K562 (cell line): ENCODE data around the gene GALNT12. TPM values are rescaled to one million over a fixed set of nuclear protein-coding genes. Genes with fewer than 3 reads are reported as not detected.
A peak's percentile ranks its signal among the peaks of the same experiment; 100 is the strongest.

Experiments
- ATAC-seq: fragments of 200-7000 bp; cut with Tn5 transposase; 3 replicates; pipeline ENCODE4 v1.9.1; 2020; ENCODE audit warnings: moderate library complexity
- BruUV-seq: library from RNA; stranded (reverse); fragments of 400-500 nt; replicated peaks from 2 replicates; lab custom pipeline; 2021; lab: Mats Ljungman, UMichigan
- CTCF ChIA-PET: fragments of 300-600 bp; formaldehyde crosslinking; extraction: SDS; loops from one replicate; lab custom pipeline; 2021; ENCODE audit warnings: low intra/inter-chr PET ratio; lab: Yijun Ruan, JAX
- POLR2A ChIA-PET: fragments of 300-600, 350-650 bp; sonication (Branson Sonifier 250); formaldehyde crosslinking; extraction: SDS; loops from one replicate; lab custom pipeline; 2021; ENCODE audit warnings: antibody characterized with exemption, inconsistent platforms; lab: Yijun Ruan, JAX
- DNase-seq, 4 experiments: peaks; one replicate each; pipeline versions ENCODE4 v3.0.0 to v3.0.0-alpha.2; 2011 to 2018; ENCODE audit warnings: low spot score in 3 of 4, mixed read lengths in 3 of 4; ENCODE audit errors: extremely low read depth in 1 of 4
- FAIRE-seq: peaks from 2 replicates; lab custom pipeline; 2011; peaks lifted over from hg19 to GRCh38; lab: Jason Lieb, UNC
- H2AFZ ChIP-seq: 2 replicates; pipeline ENCODE4 v1.6.0; 2011; ENCODE audit warnings: low read depth, low read length, control low read depth, inconsistent platforms
- H3K27ac ChIP-seq: fragments of 200-600 bp; 3 replicates; pipeline ENCODE4 v1.8.0; 2011; ENCODE audit warnings: low read depth, mild to moderate bottlenecking, control low read depth, inconsistent platforms, low read length, moderate library complexity, mixed read lengths; ENCODE audit errors: extremely low read depth
- H3K27me3 ChIP-seq, 2 experiments: fragments of 300-600 bp in 1 of 2; 2 replicates in 1 of 2; 3 replicates in 1 of 2; pipeline versions ENCODE4 v1.6.0 to v1.8.0; 2011; ENCODE audit warnings: inconsistent platforms in 2 of 2, low read length in 2 of 2, mild to moderate bottlenecking in 1 of 2, mixed read lengths in 1 of 2, moderate library complexity in 1 of 2; ENCODE audit not compliant: control insufficient read depth in 2 of 2, insufficient read depth in 2 of 2
- H3K36me3 ChIP-seq: fragments of 300-600 bp; 3 replicates; pipeline ENCODE4 v1.8.0; 2011; ENCODE audit warnings: mild to moderate bottlenecking, low read length, inconsistent platforms; ENCODE audit not compliant: control insufficient read depth, insufficient read depth
- H3K4me1 ChIP-seq, 2 experiments: fragments of 200-600 bp in 1 of 2; replicated peaks in 1 of 2; 2 replicates in 1 of 2; 3 replicates in 1 of 2; pipeline versions ENCODE4 v1.5.1 to v1.8.0; 2011; ENCODE audit warnings: inconsistent platforms in 2 of 2, low read length in 2 of 2, mild to moderate bottlenecking in 1 of 2, mixed read lengths in 1 of 2, moderate library complexity in 1 of 2; ENCODE audit not compliant: control insufficient read depth in 2 of 2, insufficient read depth in 2 of 2
- H3K4me2 ChIP-seq: 2 replicates; pipeline ENCODE4 v1.6.1; 2011; ENCODE audit warnings: low read length, control low read depth, inconsistent platforms, mixed read lengths; ENCODE audit not compliant: insufficient read depth
- H3K4me3 ChIP-seq: fragments of 200-600 bp; sonication (generic), shearing (Covaris generic); 2 replicates; pipeline ENCODE4 v1.5.1; 2016; ENCODE audit warnings: control low read depth, inconsistent platforms
- H3K79me2 ChIP-seq: fragments of 200-600 bp; 3 replicates; pipeline ENCODE4 v1.8.0; 2011; ENCODE audit warnings: low read length, inconsistent platforms; ENCODE audit not compliant: control insufficient read depth, insufficient read depth
- H3K9ac ChIP-seq, 2 experiments: 2 replicates each; pipeline versions ENCODE4 v1.6.0 to v1.6.1; 2011; ENCODE audit warnings: low read depth in 2 of 2, low read length in 2 of 2, control low read depth in 1 of 2, inconsistent platforms in 1 of 2, mild to moderate bottlenecking in 1 of 2, mixed read lengths in 1 of 2; ENCODE audit not compliant: insufficient read depth in 1 of 2
- H3K9me1 ChIP-seq: one replicate; pipeline ENCODE4 v1.6.0; 2011; ENCODE audit warnings: inconsistent platforms, mild to moderate bottlenecking, low read length, moderate library complexity; ENCODE audit not compliant: control insufficient read depth, insufficient read depth
- H3K9me3 ChIP-seq: replicated peaks from 2 replicates; pipeline ENCODE4 v1.5.1; 2011; ENCODE audit warnings: low read depth, low read length, inconsistent platforms; ENCODE audit not compliant: control insufficient read depth, insufficient read depth
- H4K20me1 ChIP-seq: replicated peaks from 2 replicates; pipeline ENCODE4 v1.6.1; 2011; ENCODE audit warnings: low read length, inconsistent platforms, mixed read lengths; ENCODE audit not compliant: control insufficient read depth, insufficient read depth
- GATAD2B ChIP-seq: fragments of 450-650 bp; IDR thresholded peaks from 2 replicates; pipeline ENCODE4 v1.6.1; 2017; ENCODE audit warnings: mild to moderate bottlenecking, borderline replicate concordance
- SMAD1 ChIP-seq: fragments of 150-350 bp; IDR thresholded peaks from 2 replicates; pipeline ENCODE4 v1.6.1; 2014; ENCODE audit warnings: low read length, low read depth; ENCODE audit not compliant: partially characterized antibody
- TAF7 ChIP-seq: fragments of 450-650 bp; IDR thresholded peaks from 2 replicates; pipeline ENCODE4 v1.6.1; 2016; ENCODE audit warnings: missing genetic modification characterization, missing compliant biosample characterization
- ZNF175 ChIP-seq: fragments of 200-800 bp; sonication (Bioruptor generic); IDR thresholded peaks from 2 replicates; pipeline ENCODE4 v1.6.1; 2016; ENCODE audit warnings: low read depth, mild to moderate bottlenecking, missing genetic modification characterization, missing compliant biosample characterization
- ZNF316 ChIP-seq: fragments of 450-650 bp; IDR thresholded peaks from 2 replicates; pipeline ENCODE4 v1.6.1; 2016
- WGBS: fragments of 100-300 bp; shearing (Covaris generic); methylation state at CpG from one replicate; pipeline ENCODE4 v1.1.6; 2016; ENCODE audit warnings: low coverage, mixed read lengths; ENCODE audit not compliant: insufficient coverage; ENCODE audit errors: missing lambda C conversion rate; 5-methylcytosine and 5-hydroxymethylcytosine counted together
- in situ Hi-C: fragments of 300-500 bp; cut with MboI; formaldehyde crosslinking; loops from 4 replicates; pipeline ENCODE4 v1.15.0; 2018; ENCODE audit warnings: inconsistent platforms, mixed read lengths
- intact Hi-C: fragments of 100-400 bp; cut with micrococcal nuclease; formaldehyde crosslinking; loops from 2 replicates; pipeline ENCODE4 v1.14.2; 2022
- polyA plus RNA-seq, 8 experiments: library from polyadenylated mRNA; depleted of rRNA in 4 of 8; stranded (reverse) in 5 of 8; unstranded in 3 of 8; fragments of >200 nt; fragmentation: Nextera tagmentation in 2 of 8; fragmentation: Illumina TruSeq in 1 of 8; extraction: Ambion mirVana in 2 of 8; extraction: Trizol in 1 of 8; gene quantifications; 2 replicates each; pipeline versions ENCODE4 v1.2.1 to v1.2.3, GENCODE V29; 2011 to 2014; ENCODE audit warnings: inconsistent platforms in 1 of 8, missing spikeins in 1 of 8
- total RNA-seq, 7 experiments: library from RNA; depleted of rRNA in 6 of 7; stranded (reverse); fragments of >200 nt in 6 of 7; fragmentation: Illumina TruSeq in 2 of 7; extraction: Trizol in 2 of 7; gene quantifications; 2 replicates each; pipeline versions ENCODE4 v1.2.1 to v1.2.3, GENCODE V29; 2011 to 2021; ENCODE audit warnings: low replicate concordance in 1 of 7

The GALNT12 gene
- total and polyA plus RNA-seq, 9 of the 15 experiments (the other 6 are each of a cell fraction or from before 2014, with no cell fraction given): 29.7 to 82.9 (median 44.2) TPM

DNA sequence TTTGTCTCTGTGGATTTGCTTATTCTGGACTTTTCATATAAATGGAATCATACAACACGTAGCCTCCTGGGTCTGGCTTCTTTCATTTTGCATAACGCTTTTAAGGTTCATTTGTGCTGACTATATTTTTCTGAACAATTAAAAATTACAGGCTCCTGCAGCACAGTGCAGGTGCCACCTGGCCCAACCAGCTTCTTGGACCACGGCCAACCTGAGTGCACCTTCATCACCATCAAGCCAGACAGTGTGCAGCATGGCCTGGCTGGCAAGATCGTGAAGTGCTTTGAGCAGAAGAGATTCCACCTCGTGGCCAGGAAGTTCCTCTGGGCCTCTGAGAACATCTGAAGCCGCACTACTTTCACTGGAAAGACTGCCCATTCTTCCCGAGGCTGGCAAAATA lies 82.8 kb downstream of the GALNT12 start:
- no peaks in the 10 kb centered on the region for H3K36me3 ChIP-seq
- ChIA-PET CTCF (no interaction called here), POLR2A (no interaction called here)
- peaks cover 0 to 48% of the 10 kb centered on the region in 2 experiments; a peak in 4 of 5 replicates for H3K4me1 ChIP-seq
- H4K20me1 ChIP-seq: no peaks in the 10 kb centered on the region
- 0 out of 4 replicates have a peak overlapping the region, but pooled peaks of 1 of the 2 experiments have one; percentile 12 for H3K9ac ChIP-seq
- FAIRE-seq (no peak), DNase-seq (no peak), ATAC-seq (no peak)
- H3K9me3 ChIP-seq: no peaks in the 10 kb centered on the region
- no peak overlapping the region for H3K27ac ChIP-seq
- H3K4me3 ChIP-seq: no peak overlapping the region
- no peak overlapping the region for H3K4me2 ChIP-seq
- BruUV-seq: no TSS peak
- in situ Hi-C loops: no loop called here
- no peaks in the 10 kb centered on the region for H3K27me3 ChIP-seq
- intact Hi-C loops: no loop called here
- 61% methylated on average over 7 of the region's 7 CpGs for WGBS
- TF ChIP-seq ZNF316 (0 out of 2 replicates have a peak, but pooled peaks have one; percentile 33), TAF7 (tag) (no peak)
- H2AFZ ChIP-seq: no peak overlapping the region
- no peaks in the 10 kb centered on the region for H3K79me2 ChIP-seq
- no peaks in the 10 kb centered on the region for H3K9me1 ChIP-seq

DNA sequence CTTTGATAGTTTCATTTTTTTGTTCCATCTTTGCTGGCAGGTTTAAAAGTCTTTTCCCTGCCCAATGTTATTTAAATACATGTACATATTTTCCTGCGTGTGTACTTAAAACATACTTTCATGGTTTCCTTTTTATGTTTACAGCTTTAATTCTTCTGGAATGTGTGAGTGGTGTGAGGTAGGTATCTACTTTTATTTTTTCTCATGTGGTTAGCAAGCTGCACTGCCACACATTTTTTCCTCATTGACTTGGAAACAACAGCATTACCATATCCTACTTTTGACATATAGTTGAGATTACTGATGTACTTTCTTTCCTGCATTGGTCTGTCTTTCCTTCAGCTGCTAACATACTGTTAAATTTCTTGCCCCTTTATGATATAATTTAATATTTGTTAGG lies 84.8 kb downstream of the GALNT12 start:
- Histone ChIP-seq H3K4me3 (no peak overlapping the region), H3K9me1 (no peaks in the 10 kb centered on the region), H3K9ac (no peak overlapping the region), H3K79me2 (no peaks in the 10 kb centered on the region), H3K27me3 (no peaks in the 10 kb centered on the region), H3K27ac (no peak overlapping the region), H3K9me3 (0 out of 2 replicates have a peak, but pooled peaks cover 3% of the 10 kb centered on the region), H4K20me1 (no peaks in the 10 kb centered on the region), H3K4me2 (no peak overlapping the region), H2AFZ (peak overlapping the region; percentile 27; the same call in 1 of the 2 replicates), H3K4me1 (peaks cover 0 to 27% of the 10 kb centered on the region in 2 experiments; a peak in 4 of 5 replicates), H3K36me3 (no peaks in the 10 kb centered on the region)
- DNase-seq: no peak
- intact Hi-C loops (no loop called here), in situ Hi-C loops (no loop called here)
- no peak for ATAC-seq
- CTCF ChIA-PET: no interaction called here
- TF ChIP-seq ZNF175 (CRISPR knock-in tag) (0 out of 2 replicates have a peak, but pooled peaks have one; percentile 36), SMAD1 (no peak), GATAD2B (no peak)
- 50% methylated on average over 1 of the region's 1 CpG for WGBS
- no TSS peak for BruUV-seq
- FAIRE-seq: no peak
- POLR2A ChIA-PET: interaction anchor here (0.6 to 1.1 kb wide), 4 partner anchors 14 to 280 kb away, joined by 3 to 4 read pairs (median 3); no protein-coding TSS in a partner anchor
